Trophoblast cell (in vitro differentiated cells and primary cell): ENCODE results near the gene RFC2. TPM values are rescaled to one million over a fixed set of nuclear protein-coding genes. Genes with fewer than 3 reads are reported as not detected.

ENCODE experiments used
- DNase-seq, 2 donors: peaks; one replicate each; pipeline ENCODE4 v3.0.0-alpha.2; 2016
- H2AFZ ChIP-seq: 2 replicates; pipeline ENCODE4 v1.6.1; 2013; ENCODE audit warnings: low read length, moderate library complexity, mild to moderate bottlenecking; ENCODE audit not compliant: insufficient read depth, poor library complexity
- H2AK5ac ChIP-seq: 2 replicates; pipeline ENCODE4 v1.6.1; 2013; ENCODE audit warnings: mild to moderate bottlenecking, low read length
- H2BK120ac ChIP-seq: 2 replicates; pipeline ENCODE4 v1.6.1; 2013; ENCODE audit warnings: low read length, mild to moderate bottlenecking, moderate library complexity; ENCODE audit not compliant: insufficient read depth, poor library complexity
- H2BK12ac ChIP-seq: 2 replicates; pipeline ENCODE4 v1.6.1; 2013; ENCODE audit warnings: mild to moderate bottlenecking, low read length, moderate library complexity
- H2BK5ac ChIP-seq: 2 replicates; pipeline ENCODE4 v1.6.1; 2013; ENCODE audit warnings: low read length, low read depth, moderate library complexity, mild to moderate bottlenecking; ENCODE audit not compliant: poor library complexity
- H3K14ac ChIP-seq: 2 replicates; pipeline ENCODE4 v1.6.1; 2013; ENCODE audit warnings: mild to moderate bottlenecking, low read length
- H3K18ac ChIP-seq: 2 replicates; pipeline ENCODE4 v1.6.1; 2013; ENCODE audit warnings: mild to moderate bottlenecking, low read length
- H3K23ac ChIP-seq: 2 replicates; pipeline ENCODE4 v1.6.1; 2013; ENCODE audit warnings: low read length
- H3K27ac ChIP-seq: 2 replicates; pipeline ENCODE4 v1.5.1; 2013; ENCODE audit warnings: low read depth, mild to moderate bottlenecking, inconsistent platforms, low read length, moderate library complexity
- H3K27me3 ChIP-seq: 2 replicates; pipeline ENCODE4 v1.6.1; 2013; ENCODE audit warnings: inconsistent platforms, mild to moderate bottlenecking, low read length, moderate library complexity; ENCODE audit not compliant: insufficient read depth
- H3K36me3 ChIP-seq, 2 experiments: 1 replicate in 1 of 2; 2 replicates in 1 of 2; pipeline ENCODE4 v1.6.1; 2013; ENCODE audit warnings: low read length in 2 of 2, mild to moderate bottlenecking in 2 of 2, moderate library complexity in 1 of 2; ENCODE audit not compliant: insufficient read depth in 2 of 2, control insufficient read depth in 1 of 2
- H3K4ac ChIP-seq: 2 replicates; pipeline ENCODE4 v1.6.1; 2013; ENCODE audit warnings: low read depth, mild to moderate bottlenecking, low read length, moderate library complexity
- H3K4me1 ChIP-seq, 2 experiments: 1 replicate in 1 of 2; 2 replicates in 1 of 2; pipeline ENCODE4 v1.6.1; 2013; ENCODE audit warnings: low read length in 2 of 2, mild to moderate bottlenecking in 2 of 2, moderate library complexity in 1 of 2; ENCODE audit not compliant: insufficient read depth in 2 of 2, control insufficient read depth in 1 of 2
- H3K4me2 ChIP-seq: 2 replicates; pipeline ENCODE4 v1.6.1; 2013; ENCODE audit warnings: inconsistent platforms, mild to moderate bottlenecking, low read length, moderate library complexity
- H3K4me3 ChIP-seq: 2 replicates; pipeline ENCODE4 v1.5.1; 2013; ENCODE audit warnings: mild to moderate bottlenecking, low read depth, low read length, inconsistent platforms
- H3K79me1 ChIP-seq: one replicate; pipeline ENCODE4 v1.6.1; 2013; ENCODE audit warnings: low read length
- H3K79me2 ChIP-seq: 2 replicates; pipeline ENCODE4 v1.6.1; 2013; ENCODE audit warnings: low read length, mild to moderate bottlenecking; ENCODE audit not compliant: control insufficient read depth, insufficient read depth, poor library complexity
- H3K9ac ChIP-seq: 2 replicates; pipeline ENCODE4 v1.6.1; 2013; ENCODE audit warnings: mild to moderate bottlenecking, low read length
- H3K9me3 ChIP-seq: 2 replicates; pipeline ENCODE4 v1.6.1; 2013; ENCODE audit warnings: low read depth, mild to moderate bottlenecking, control low read depth, inconsistent platforms, low read length; ENCODE audit not compliant: insufficient read depth
- H4K12ac ChIP-seq: 2 replicates; pipeline ENCODE4 v1.6.1; 2013; ENCODE audit warnings: low read depth, mild to moderate bottlenecking, low read length, moderate library complexity
- H4K8ac ChIP-seq: 2 replicates; pipeline ENCODE4 v1.6.1; 2013; ENCODE audit warnings: low read depth, mild to moderate bottlenecking, low read length, moderate library complexity
- H4K91ac ChIP-seq: one replicate; pipeline ENCODE4 v1.6.1; 2013; ENCODE audit warnings: low read depth, mild to moderate bottlenecking, low read length, moderate library complexity
- whole genome bisulfite sequencing: extraction: QIAGEN DNeasy Blood & Tissue Kit; methylation state at CpG from one replicate; pipeline ENCODE4 v1.1.7; 2013; ENCODE audit warnings: missing lambda C conversion rate; ENCODE audit not compliant: insufficient read length, insufficient coverage; ENCODE audit errors: extremely low coverage; 5-methylcytosine and 5-hydroxymethylcytosine counted together
- polyA plus RNA-seq: library from polyadenylated mRNA; stranded (reverse); fragments of 200-250 nt; gene quantifications from 2 replicates; pipeline ENCODE4 v1.2.3, GENCODE V29; 2013

The RFC2 gene
- 26.8 and 31.3 TPM in 2 replicates for polyA plus RNA-seq

DNA sequence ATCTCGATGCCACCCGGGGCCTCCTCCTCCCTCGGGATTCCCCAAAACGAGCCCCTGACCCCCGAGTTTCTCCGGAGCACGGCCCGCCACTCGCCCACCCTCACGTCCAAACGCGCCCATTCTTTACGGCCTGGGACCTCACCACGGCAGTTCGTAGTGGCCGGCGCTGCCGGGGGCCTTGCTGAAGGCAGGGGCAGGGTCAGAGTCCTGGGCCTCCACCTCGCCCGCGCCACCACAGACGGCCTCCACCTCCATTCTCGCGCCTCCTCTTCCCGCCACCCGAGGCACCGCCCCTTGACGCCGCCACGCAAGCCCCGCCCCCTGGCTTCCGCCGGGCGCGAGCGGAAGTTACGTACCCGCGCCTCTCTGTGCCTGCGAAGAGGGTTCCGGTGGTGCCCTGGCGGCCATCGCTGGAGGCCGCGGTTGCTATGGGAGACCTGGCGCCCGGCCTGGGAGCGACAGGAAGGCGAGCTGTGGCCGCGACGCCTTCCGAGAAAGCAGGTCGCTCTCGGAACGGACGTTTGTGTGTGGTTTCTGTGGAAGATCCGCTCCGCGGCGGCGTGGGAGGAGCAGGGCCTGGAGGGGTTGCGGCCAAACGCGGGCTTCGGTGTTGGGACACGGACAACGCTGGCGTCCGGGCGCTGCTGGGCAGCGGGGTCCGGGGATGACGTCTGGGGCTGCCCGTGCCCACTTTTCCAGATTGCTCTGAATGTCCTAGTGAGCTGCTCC, at the start of gene RFC2:
Gene RFC2 (minus strand): TSS at position 271 of the 729 bp plus-strand sequence. CDS start 16 bp downstream, at position 255.
- H3K9me3 ChIP-seq: no peaks in the 10 kb centered on the region
- H3K18ac ChIP-seq: peak within 1 kb of the TSS; percentile 93
- peak within 1 kb of the TSS; percentile 82 for H4K91ac ChIP-seq
- peaks cover 5 to 10% of the 10 kb centered on the region in 2 experiments for H3K4me1 ChIP-seq
- DNase-seq: peak; percentile 98 to 99
- WGBS: no CpG with 5 or more reads among the region's 75 CpGs
- H3K36me3 ChIP-seq: peaks cover 17 to 19% of the 10 kb centered on the region in 2 experiments
- peak within 1 kb of the TSS; percentile 94 for H4K8ac ChIP-seq
- H4K12ac ChIP-seq: peak within 1 kb of the TSS; percentile 84
- peaks cover 7% of the 10 kb centered on the region for H3K79me1 ChIP-seq
- H3K4ac ChIP-seq: peak within 1 kb of the TSS; percentile 96
- peak within 1 kb of the TSS; percentile 75 for H2BK5ac ChIP-seq
- H3K14ac ChIP-seq: peak within 1 kb of the TSS; percentile 90
- peak within 1 kb of the TSS; percentile 91 for H3K4me2 ChIP-seq
- H2AFZ ChIP-seq: peak within 1 kb of the TSS; percentile 91
- H3K79me2 ChIP-seq: peaks cover 7% of the 10 kb centered on the region
- H3K4me3 ChIP-seq: peak within 1 kb of the TSS; percentile 100
- H3K27ac ChIP-seq: peak within 1 kb of the TSS; percentile 30
- peak within 1 kb of the TSS; percentile 95 for H3K9ac ChIP-seq
- H2BK120ac ChIP-seq: peak within 1 kb of the TSS; percentile 65
- no peak within 1 kb of the TSS for H3K23ac ChIP-seq
- H2AK5ac ChIP-seq: peak within 1 kb of the TSS; percentile 25
- H2BK12ac ChIP-seq: no peak within 1 kb of the TSS
- no peaks in the 10 kb centered on the region for H3K27me3 ChIP-seq

DNA sequence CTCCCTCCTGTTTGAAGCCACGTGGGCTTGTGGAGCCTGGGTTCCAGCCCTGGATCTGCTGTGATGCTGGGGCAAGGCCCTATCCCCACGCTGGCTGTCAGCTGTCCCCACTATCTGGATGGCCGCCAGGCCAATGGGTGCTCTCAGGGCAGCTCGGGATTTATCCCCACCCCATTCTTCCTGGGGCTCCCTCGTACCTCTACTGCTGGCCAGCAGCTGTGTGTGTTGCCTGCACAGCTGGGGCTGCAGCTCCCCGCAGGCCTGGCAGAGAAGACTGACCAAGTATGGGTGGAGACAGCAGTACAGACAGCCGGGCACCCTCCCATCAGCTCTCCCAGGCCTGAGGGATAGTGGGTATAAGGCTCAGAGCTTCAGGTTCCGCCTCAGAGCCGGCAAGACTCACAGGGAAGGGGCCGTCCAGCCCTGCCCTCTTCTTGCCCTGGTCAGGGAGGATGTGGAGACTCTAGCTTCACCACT, 48.6 kb upstream of the RFC2 start:
- H3K9me3 ChIP-seq: peaks cover 2% of the 10 kb centered on the region

GRCh38 chr7:74300926-74301325, 46.7 kb upstream of the RFC2 start:
- no peak overlapping the region for H2BK12ac ChIP-seq
- no peaks in the 10 kb centered on the region for H3K27me3 ChIP-seq
- no peak overlapping the region for H3K23ac ChIP-seq
- no CpG with 5 or more reads among the region's 4 CpGs for WGBS
- no peaks in the 10 kb centered on the region for H3K79me1 ChIP-seq
- H2AK5ac ChIP-seq: no peak overlapping the region
- H2BK5ac ChIP-seq: no peak overlapping the region
- H4K12ac ChIP-seq: no peak overlapping the region
- no peak for DNase-seq
- H3K18ac ChIP-seq: no peak overlapping the region
- no peak overlapping the region for H4K8ac ChIP-seq
- no peak overlapping the region for H3K4me3 ChIP-seq
- no peak overlapping the region for H2BK120ac ChIP-seq
- no peak overlapping the region for H3K9ac ChIP-seq
- H3K4ac ChIP-seq: no peak overlapping the region
- no peak overlapping the region for H4K91ac ChIP-seq
- H3K27ac ChIP-seq: no peak overlapping the region
- H3K4me1 ChIP-seq: peaks cover 4 to 13% of the 10 kb centered on the region in 2 experiments
- no peaks in the 10 kb centered on the region for H3K79me2 ChIP-seq
- H3K36me3 ChIP-seq: no peaks in the 10 kb centered on the region
- no peak overlapping the region for H3K4me2 ChIP-seq
- H2AFZ ChIP-seq: no peak overlapping the region
- peaks cover 2% of the 10 kb centered on the region for H3K9me3 ChIP-seq
- no peak overlapping the region for H3K14ac ChIP-seq

More for the DNA sequence above, 48.6 kb upstream of the RFC2 start:
- no peak overlapping the region for H3K4ac ChIP-seq
- H4K91ac ChIP-seq: no peak overlapping the region
- no peak overlapping the region for H3K4me3 ChIP-seq
- H3K4me1 ChIP-seq: peaks cover under 1 to 5% of the 10 kb centered on the region in 2 experiments
- H2BK12ac ChIP-seq: no peak overlapping the region
- no peaks in the 10 kb centered on the region for H3K27me3 ChIP-seq
- no peaks in the 10 kb centered on the region for H3K36me3 ChIP-seq
- H3K4me2 ChIP-seq: no peak overlapping the region
- no peak overlapping the region for H3K27ac ChIP-seq
- no peak overlapping the region for H4K12ac ChIP-seq
- H3K23ac ChIP-seq: no peak overlapping the region
- DNase-seq: no peak
- H3K18ac ChIP-seq: no peak overlapping the region
- no peak overlapping the region for H2AK5ac ChIP-seq
- no CpG with 5 or more reads among the region's 10 CpGs for WGBS
- H2BK5ac ChIP-seq: no peak overlapping the region
- H3K14ac ChIP-seq: no peak overlapping the region
- H4K8ac ChIP-seq: no peak overlapping the region
- H2AFZ ChIP-seq: no peak overlapping the region
- no peaks in the 10 kb centered on the region for H3K79me2 ChIP-seq
- H2BK120ac ChIP-seq: no peak overlapping the region
- no peak overlapping the region for H3K9ac ChIP-seq
- H3K79me1 ChIP-seq: no peaks in the 10 kb centered on the region

GRCh38 chr7:74299401-74299800, 45.2 kb upstream of the RFC2 start:
- Histone ChIP-seq H2BK120ac (no peak overlapping the region), H2BK5ac (no peak overlapping the region), H3K4me2 (no peak overlapping the region), H2AK5ac (no peak overlapping the region), H2AFZ (no peak overlapping the region), H4K12ac (no peak overlapping the region), H3K79me1 (no peaks in the 10 kb centered on the region), H3K79me2 (no peaks in the 10 kb centered on the region), H3K27me3 (no peaks in the 10 kb centered on the region), H3K14ac (no peak overlapping the region), H3K27ac (no peak overlapping the region), H3K4me1 (peaks cover 4 to 14% of the 10 kb centered on the region in 2 experiments), H3K36me3 (no peaks in the 10 kb centered on the region), H3K23ac (no peak overlapping the region), H3K9ac (no peak overlapping the region), H2BK12ac (no peak overlapping the region), H3K18ac (no peak overlapping the region), H3K4ac (no peak overlapping the region), H3K9me3 (peaks cover 2% of the 10 kb centered on the region), H4K8ac (no peak overlapping the region), H4K91ac (no peak overlapping the region), H3K4me3 (no peak overlapping the region)
- DNase-seq: no peak
- WGBS: no CpG with 5 or more reads among the region's 8 CpGs
